Measurements from ENCODE around the gene PCBP3. TPM values are rescaled to one million over a fixed set of nuclear protein-coding genes. Genes with fewer than 3 reads are reported as not detected.

PCBP3 gene
- total RNA-seq, 2 donors from 2014 or later = 2.6 to 7.4 TPM

- peak; percentile 73 for DNase-seq (ENCODE audit: low spot score)
- intact Hi-C loops (cut with DNase I) = loop anchor here (5.0 kb wide), 2 partner anchors 106 to 126 kb away; partner anchors contain the start of gene COL6A2 (in 1 of the 2)
These were observed 347.4 kb downstream of the PCBP3 start for GRCh38 chr21:45990741-45991605.

GRCh38 chr21:45991606-45992300 is 348.2 kb downstream of the PCBP3 start:
- DNase-seq (ENCODE audit: low spot score) = no peak
- intact Hi-C loops (cut with DNase I) = loop anchor here (5.0 kb wide), 2 partner anchors 106 to 126 kb away; partner anchors contain the start of gene COL6A2 (in 1 of the 2)

Other genes starting within 250 kb of the PCBP3 start
- gene COL18A1, start 238.6 kb upstream of the PCBP3 start, total RNA-seq = 100 to 1,000 TPM; 117 to 133 TPM
- gene SLC19A1, start 101.3 kb upstream of the PCBP3 start, total RNA-seq = 1 to 10 TPM; 4.5 to 6.5 TPM

All from posterior vena cava (tissue), 2 donors.